NCI-H1694 (cell line): ENCODE measurements around the gene EMP3.

Experiments used
- DNase-seq: peaks from one replicate; lab custom pipeline; 2025; lab: John Stamatoyannopoulos, UW

EMP3 gene

DNA sequence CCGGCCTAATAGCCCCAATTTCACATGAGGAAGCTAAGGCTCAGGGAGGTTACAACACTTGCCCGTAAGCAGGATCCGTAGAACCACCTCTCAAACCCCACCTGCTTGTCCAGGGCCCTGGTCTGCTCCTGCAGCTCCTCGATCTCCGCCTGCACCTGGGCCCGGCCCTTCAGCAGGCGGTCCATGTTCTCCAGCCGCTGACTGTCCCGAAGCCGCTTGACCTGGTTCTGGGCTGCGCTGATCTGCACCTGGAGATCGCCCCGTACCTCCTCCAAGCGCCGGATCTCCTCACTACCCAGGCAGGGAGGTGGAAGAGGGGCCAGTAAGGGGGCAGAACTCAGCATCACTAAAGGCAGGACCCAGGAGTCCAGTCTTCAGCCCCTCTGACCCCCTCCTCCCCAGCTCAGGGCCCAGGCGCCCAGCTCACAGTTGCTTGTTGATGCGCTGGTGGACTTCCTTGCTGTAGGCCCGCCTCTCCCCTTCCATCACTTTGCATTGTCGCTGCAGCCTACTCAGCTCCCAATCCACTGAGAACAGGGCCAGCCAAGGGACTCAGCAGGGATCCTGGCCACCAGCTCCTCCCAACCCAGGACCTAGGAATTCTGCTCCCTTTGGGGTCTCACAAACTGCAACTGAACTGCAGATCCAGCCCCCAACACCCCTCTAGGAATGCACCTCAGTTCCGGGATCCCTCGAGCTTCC lies 6.9 kb upstream of the EMP3 start:
- DNase-seq: no peak

DNA sequence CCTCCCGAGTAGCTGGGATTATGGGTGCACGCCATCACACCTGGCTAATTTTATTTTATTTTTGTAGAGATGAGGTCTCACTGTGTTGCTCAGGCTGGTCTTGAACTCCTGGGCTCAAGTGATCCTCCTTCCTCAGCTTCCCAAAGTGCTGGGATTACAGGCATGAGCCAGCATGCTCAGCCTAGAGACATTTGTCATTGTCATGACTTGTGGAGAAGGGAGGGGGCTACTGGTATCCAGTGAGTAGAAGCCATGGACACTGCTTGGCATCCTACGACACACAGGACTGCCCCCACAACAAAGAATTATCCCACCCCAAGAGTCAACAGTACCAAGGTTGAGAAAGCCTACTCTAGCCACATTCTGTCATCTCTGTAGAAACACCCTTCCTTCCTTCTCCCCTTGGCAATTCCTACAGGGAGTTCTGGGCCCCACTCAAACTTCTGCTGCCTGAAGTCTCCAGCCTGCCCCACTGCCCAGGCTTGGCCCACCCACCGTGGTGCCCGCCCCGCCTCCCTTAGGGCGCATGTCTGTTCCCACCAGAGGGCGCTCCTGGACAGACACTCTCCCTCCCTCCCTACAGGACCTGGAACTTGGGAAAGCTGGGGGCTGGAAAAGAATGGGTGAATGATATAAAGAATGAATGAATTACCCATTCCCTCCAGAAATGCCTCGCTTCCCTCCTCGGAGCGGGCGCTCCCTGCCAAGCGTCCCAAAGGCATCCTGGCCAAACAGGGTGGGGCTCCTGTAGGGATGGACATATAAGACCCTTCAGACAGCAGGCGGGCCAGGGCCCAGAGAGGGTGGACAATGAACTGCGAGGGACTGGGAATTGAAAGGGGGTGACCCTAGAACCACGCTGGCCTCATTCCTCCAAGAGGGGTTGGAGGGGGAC lies 5.5 kb upstream of the EMP3 start:
- peak; percentile 86 for DNase-seq

DNA sequence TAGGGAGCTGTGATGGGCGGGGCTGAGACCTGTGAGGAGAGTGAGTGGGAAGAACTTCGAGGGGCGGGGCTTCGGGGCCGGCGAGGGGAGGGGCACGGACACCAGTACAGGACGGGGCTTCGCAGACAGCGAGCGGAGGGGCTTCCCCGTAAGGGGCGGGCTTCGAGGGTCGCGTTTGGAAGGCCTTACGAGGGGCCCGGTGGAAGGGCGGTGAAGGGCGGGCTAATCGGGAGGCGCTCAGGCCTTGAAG lies 4.1 kb upstream of the EMP3 start:
- DNase-seq: peak; percentile 85

DNA sequence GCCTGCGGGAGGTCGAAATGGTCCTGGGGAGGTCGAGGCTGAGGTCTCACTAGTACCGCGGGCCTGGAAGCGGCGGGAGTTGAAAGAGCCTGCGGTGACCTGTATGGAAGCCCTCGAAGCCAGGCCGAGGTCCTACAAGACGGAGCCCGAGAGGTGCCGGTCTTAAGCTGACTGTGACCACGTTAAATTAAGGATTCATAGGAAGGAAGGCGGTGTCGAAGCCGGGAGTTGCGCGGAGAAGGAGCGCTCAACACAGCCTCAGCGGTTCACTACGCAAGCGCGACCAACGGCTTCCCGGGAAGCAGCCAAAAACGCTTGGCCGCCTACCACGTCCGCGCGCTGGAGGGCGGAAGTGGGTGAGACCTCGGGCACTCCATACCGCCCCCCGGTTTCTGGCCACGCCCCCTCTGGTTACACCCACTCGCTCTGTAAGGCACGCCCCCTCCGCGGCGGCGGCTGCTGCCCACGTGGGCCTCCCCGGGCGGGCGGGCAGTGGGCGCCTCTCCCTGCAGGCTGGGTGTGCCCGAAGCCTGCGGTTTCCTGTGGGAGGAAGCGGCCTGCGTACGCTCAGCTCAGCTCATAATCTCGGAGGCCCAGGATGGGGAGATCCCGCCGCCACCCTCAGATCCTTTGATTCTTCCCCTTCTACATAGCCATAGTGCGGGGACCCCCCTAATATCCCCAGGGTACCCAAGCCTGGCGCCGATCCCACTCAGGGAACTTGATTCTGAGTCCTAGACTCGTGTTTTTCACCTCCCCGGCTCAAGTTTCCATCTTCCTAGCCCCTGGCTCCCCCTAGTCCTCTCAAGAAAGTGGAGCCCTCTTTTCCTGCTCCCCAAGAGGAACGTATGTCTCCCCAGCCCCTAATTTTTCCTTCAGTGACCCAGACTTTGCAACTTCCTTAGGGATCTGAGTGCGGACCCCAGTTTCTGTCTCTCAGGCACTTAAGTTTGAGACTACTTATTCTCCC lies 3.4 kb upstream of the EMP3 start:
- peak; percentile 97 for DNase-seq

DNA sequence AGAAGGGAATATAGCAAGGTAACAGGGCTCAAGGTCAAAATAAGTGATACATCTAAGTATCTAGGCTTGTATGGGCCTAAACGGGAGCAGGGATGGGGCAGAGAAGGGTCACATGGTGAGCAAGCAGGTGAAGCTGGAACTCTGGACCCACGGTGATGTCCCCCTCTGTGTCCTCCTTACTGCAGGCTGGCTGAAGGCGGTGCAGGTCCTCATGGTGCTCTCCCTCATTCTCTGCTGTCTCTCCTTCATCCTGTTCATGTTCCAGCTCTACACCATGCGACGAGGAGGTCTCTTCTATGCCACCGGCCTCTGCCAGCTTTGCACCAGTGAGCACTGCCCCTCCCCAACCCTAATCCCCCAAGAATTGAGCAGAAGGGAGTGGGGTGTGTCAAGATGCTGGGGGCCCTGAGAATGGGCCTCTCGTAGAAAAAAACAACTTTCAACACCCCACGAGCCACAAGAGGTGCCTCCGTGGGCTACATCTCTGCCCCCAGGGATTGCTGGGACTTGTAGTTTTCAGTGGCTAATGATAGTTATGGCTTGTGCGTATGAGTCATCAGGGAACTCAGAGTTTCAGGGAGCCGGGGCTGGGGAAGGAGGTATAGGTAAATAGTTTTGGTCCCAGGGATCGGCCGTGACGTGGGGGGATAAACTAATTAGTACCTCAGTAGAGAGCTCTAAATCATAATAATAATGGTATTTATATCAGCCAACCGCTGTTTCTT lies 4.0 kb downstream of the EMP3 start:
- DNase-seq: no peak

DNA sequence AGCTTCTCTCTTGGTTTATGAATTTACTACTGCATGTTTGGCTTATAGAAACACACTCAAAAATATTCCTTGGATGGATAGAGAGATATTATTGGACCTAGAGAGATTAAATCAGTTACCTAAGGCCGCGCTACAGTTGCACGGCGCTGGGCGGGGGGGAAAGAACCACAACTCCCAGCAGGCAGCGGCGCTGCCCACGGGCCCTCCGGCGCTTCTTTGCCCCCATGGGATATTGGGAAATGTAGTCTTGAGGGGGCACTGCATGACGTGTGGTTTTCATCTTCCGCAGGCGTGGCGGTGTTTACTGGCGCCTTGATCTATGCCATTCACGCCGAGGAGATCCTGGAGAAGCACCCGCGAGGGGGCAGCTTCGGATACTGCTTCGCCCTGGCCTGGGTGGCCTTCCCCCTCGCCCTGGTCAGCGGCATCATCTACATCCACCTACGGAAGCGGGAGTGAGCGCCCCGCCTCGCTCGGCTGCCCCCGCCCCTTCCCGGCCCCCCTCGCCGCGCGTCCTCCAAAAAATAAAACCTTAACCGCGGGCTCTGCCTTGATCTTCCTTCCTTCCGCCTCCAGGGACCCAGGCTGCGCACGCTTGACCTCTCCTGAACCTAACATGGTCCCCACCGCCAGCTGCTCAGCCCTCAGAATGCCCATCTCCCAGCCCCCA lies 4.8 kb downstream of the EMP3 start:
- peak; percentile 89 for DNase-seq

DNA sequence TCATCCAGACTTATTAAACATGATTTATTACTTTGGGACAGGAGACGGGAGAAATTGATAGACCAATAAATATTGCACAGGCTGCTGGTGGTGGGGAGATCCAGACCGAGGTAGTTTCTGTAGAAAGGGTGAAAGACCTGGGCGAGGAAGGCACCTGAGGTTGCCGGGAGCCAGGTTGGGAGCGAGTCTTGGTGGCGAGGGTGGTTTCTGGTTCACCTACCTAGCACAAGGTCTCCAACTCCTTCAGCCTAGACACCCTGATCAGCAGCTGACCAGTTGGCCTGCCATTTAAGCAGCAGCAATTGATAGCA lies 7.0 kb downstream of the EMP3 start:
- no peak for DNase-seq

DNA sequence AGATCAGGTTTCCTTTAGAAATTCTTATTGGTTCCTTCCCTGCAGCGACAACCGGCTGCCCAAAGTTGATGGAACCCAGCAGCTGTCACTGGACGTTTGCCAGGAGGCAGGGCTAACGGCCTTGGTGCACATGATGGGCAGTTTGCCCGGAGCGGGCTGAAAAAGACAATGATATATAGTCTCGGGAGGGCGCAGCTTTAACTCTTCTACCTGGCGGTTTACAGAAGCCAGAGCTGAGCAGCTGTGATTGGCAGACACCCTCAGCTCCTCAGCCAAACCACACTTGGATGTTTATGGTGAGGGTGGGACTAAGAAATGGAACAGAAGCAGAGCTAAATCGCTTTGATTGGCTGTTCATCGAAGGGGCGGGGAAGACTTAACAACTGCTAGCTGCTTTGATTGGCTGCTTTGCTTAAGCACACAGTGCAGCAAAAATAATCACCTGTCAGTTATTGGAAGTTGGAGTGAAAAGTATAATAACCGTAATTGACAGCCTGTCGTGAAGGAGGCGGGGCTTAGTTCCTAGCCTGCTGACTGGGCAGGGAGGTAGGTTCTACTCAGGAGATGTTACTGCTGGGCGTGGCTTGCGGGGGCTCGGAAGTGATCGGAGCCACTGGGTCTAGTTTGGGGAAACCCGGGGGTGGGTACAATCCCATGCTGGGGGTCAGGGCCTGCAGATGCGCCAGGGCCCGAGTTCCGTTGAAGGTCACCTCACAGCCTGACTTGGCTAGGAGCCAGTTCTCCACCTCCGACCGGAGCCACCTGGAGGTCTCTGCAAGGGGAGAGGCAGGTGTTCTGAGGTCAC lies 7.5 kb downstream of the EMP3 start:
- peak; percentile 100 for DNase-seq

DNA sequence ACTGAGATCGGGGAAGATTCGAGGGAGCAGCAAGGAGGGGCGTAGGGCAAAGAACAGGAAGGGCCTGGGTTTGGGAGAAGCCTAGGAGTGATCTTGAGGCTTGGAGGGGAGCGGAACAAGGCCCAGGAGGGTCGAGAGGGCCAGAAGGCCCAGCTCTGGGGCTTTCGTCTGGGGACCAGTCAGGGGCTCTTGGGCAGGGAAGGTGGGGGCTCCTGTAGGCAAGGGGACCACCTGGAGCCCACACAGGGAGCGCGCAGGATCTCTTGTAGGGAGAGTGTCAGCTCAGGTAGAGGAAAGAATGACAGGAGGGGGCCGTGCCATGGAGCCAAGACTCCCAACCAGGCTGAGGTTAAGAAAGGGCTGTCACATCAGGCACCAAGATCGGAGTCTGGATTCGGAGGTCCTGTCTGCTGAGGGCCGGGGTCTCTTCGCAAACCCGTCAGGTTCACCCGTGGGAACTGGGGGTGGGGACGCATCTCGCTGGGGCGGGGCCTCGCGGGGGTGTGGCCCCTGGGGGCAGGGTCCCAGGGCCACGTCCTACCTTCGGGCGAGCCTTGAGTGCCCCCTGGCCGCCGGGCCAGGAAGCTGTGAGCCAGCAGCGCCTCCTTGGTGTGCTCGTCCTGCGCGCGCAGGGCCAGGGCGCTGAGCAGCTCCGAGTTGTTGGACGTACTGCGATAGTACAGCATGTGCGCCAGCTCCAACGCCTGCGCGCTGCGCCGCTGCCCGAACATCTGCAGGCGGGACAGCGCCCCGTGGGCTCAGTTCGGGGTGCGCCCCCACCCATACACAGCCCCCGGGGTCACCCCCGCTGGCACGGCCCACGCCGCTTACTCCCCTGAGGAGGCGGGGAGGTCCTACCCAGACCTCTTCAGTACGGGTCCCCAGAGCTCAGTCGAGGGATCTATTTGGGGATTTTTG lies 8.4 kb downstream of the EMP3 start:
- peak; percentile 90 for DNase-seq

DNA sequence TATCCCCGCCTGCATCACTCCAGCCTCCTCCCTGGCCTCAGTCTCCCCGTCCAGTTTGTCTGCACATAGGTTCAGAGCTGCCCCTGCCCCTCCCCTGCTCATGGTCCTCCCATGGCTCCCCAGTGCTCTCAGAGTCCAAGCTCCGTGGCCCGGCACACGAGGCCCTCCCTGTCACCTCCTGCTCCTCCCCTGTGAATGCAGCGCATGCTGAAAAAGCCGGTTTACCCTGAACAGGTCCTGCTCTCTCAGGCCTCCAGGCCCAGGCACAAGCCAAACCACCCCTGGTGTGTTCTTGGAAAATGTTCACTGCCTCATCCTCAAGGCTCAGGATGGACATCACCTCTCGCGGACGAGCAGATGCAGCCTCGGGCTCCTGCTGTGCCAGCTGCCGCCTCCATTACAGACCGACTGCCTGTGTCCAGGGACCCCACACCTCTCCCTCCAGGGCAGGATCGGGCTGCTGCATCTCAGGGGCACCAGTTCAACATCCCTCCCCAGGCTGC lies 13.0 kb downstream of the EMP3 start:
- DNase-seq: no peak

DNA sequence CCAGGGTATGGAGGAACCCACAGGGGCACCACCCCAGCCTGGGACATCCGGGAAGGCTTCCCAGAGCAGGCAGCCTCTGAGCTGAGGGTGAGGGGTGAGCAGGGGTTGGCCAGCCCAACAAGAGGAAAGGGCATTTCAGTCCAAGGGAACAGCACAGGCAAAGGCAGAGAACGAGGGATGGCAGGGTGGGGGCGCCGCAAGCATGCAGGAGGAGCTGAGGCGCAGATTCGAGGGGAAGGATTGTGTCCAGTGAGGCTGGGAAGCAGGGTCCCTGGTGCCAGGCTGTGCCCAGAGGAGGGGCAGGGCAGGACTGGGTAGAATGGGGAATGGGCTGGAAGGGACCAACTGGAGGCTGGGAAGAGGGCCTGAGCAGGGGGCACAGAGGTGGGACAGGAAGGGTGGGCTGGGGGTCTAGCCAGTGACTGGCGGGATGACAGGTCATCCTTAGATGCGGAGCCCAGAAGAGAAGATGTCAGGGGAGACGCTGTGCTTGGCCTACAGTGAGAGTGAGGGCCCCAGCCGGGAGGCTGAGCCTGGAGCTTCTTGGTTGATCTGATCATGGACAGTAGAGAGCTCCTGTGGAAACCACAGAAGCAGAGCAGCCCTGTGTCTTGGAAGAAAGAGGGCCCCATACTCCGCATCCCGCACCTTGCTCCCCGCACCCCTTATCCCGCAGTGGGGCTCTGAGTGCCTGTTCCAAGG lies 13.6 kb downstream of the EMP3 start:
- no peak for DNase-seq

DNA sequence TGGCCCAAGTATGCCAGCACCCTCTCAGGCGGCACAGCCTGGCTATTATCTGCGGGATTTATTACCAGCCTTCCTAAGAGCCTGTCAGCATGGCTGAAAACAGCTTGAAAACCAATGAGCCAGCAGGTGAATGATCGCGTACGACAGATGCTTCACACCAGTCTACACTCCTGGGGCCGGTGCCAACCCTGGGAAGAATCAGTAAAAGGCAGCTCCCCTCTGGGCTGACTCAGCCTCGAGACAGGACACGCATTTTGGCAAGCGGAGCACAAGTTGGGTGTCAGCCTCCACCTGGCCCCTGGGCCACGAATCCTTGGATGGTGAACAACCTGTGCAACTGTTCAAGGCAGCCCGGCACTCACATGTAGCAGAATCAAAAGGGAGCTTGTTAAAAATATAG lies 15.6 kb downstream of the EMP3 start:
- peak; percentile 99 for DNase-seq

DNA sequence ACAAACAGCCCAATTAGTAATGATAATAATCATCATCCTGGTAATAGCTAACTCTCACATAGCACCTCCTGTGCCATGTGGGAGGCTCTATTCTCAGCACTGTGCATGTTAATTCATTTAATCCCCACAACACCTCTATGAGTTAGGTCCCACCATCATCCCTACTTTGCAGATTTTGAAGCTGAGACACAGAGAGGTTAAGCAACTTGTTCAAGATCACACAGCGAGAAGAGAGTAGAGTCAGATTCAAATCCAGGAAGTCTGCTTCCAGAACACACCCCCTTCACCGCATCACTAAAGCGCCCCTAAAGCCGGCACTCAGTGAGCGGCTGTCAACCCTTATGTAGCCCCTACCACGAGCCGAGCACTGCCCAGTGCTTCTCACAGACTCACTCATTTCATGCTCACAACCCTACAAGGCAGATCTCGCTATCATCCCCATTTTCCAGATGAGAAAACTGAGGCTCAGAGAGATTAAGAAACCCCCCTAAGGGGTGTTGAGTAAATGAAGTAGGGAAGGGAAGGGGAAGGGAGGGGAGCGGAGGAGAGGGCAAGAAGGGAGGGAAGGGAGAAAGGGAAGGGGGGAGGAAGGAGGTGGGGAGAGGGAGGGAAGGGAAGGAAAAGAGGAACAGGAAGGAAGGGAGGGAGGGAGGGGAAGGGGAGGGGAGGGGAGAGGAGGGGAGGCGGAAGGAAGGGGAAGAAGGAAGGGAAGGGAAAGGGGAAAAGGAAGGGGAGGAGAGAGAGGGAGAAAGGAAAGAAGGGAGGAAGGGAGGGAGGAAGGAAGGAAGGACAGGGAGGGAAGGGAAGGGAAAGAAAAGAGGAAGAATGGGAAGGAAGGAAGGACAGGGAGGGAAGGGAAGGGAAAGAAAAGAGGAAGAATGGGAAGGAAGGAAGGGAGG lies 16.4 kb downstream of the EMP3 start:
- DNase-seq: no peak

DNA sequence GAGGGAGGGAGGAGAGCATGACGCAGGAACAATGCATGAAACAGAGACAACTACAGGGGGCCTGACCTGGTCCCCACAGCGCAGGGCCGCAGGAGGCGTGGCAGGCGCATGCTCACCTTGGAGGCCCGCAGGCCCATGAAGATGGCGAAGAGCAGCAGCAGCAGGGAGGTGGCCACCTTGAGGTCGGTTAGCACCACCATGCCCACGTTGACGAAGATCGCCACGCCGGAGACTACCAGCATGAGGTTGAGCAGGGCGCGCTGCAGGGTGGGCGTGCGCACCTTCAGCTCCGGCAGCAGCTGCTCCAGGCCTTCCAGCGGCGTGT lies 17.0 kb downstream of the EMP3 start:
- no peak for DNase-seq

DNA sequence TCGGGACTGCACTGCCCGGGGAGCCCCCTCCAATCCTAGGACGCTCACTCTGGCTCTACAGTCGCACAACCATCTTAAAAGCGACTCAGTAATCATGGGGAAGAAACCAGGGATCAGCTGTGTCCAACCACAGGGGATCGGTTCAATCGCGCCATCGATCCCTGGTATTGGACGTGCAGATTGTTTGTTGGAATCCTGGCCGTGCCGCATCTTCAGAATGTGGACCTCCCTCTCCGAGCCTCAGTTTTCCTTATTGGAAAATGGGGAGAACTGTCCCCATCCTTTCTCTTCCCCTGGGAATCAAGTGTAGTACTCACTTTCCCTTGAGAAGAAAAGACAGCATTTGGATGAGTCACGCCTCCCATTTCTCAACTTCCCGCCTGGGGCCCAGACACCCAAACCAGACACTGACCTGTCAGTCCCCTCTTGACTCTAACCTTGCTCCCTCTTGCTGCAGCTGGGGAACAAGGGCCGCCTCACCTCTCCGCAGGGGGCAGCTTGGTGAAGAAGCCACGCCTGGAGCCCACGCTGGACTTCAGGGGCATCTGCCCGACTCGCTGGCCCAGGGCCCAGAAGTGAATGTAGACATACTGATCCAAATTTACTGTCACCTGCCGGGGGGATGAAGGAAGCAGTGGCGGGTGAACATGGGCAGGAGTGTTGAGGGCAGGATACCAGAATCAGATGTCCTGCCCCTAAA lies 17.6 kb downstream of the EMP3 start:
- no peak for DNase-seq

DNA sequence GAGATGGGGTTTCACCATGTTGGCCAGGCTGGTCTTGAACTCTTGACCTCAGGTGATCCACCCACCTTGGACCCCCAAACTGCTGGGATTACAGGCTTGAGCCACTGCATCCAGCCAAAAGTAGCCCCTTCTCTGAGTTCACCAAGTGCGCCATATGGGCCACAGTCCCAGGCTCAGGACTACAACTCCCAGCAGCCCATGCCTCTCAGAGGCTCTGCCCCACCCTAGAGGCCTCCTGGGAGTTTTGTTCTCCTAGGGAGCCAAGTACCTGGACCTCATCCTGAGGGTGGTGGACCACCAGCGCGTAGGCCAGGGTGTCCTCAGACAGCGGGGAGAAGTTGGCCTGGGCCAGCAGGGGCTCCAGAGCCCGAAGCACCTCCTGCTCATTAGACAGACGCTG lies 19.5 kb downstream of the EMP3 start:
- peak; percentile 25 for DNase-seq

DNA sequence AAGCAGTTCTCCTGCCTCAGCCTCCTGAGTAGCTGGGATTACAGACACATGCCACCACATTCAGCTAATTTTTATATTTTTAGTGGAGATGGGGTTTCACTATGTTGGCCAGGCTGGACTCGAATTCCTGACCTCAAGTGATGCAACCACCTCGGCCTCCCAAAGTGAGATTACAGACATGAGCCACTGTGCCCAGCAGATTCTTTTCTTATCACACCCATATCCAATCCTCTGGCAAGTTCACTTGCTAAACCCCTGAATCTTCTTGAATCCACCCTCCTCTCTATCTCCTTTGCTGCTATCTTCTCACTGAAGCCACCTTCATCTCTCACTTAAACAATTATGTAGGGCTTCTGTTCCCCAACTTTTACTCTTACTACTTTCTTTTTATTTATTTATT lies 20.8 kb downstream of the EMP3 start:
- DNase-seq: no peak
